RCC 7860 (cell line): Measurements from ENCODE around the gene IRX4.

ENCODE experiments used
- DNase-seq: peaks from one replicate; pipeline ENCODE4 v3.0.0-alpha.2; 2015; ENCODE audit warnings: low spot score
- FAIRE-seq: peaks from 2 replicates; lab custom pipeline; 2012; peaks lifted over from hg19 to GRCh38; lab: Jason Lieb, UNC

Gene IRX4

GRCh38 chr5:1840741-1841521 is 41.8 kb downstream of the IRX4 start:
- no peak for FAIRE-seq
- no peak for DNase-seq

DNA sequence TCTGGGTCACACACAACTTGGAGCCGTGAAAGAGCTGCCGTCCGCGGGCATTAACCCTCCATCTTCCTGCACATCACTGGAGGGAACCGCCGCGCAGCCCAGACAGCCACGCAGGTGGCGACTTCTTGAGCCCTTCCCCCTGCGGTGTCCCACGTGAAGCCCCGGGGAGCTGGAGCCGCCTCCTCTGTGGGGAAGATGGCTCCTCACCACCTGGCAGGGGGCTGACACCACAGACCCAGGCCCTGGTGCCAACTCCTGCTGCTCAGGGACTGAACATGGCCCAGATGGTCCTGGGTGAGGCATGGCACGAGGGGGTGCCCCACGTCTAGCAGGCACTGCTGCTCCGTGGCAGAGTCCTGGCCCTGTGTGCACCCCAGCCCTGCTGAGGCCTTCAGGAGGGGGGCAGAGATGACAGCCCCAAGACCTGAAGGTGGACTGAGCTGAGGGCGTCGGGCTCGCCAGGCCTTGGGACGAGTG is 42.6 kb downstream of the IRX4 start:
- FAIRE-seq = no peak
- DNase-seq = no peak

GRCh38 chr5:1838013-1838412 is 44.7 kb downstream of the IRX4 start:
- DNase-seq (no peak), FAIRE-seq (no peak)

DNA sequence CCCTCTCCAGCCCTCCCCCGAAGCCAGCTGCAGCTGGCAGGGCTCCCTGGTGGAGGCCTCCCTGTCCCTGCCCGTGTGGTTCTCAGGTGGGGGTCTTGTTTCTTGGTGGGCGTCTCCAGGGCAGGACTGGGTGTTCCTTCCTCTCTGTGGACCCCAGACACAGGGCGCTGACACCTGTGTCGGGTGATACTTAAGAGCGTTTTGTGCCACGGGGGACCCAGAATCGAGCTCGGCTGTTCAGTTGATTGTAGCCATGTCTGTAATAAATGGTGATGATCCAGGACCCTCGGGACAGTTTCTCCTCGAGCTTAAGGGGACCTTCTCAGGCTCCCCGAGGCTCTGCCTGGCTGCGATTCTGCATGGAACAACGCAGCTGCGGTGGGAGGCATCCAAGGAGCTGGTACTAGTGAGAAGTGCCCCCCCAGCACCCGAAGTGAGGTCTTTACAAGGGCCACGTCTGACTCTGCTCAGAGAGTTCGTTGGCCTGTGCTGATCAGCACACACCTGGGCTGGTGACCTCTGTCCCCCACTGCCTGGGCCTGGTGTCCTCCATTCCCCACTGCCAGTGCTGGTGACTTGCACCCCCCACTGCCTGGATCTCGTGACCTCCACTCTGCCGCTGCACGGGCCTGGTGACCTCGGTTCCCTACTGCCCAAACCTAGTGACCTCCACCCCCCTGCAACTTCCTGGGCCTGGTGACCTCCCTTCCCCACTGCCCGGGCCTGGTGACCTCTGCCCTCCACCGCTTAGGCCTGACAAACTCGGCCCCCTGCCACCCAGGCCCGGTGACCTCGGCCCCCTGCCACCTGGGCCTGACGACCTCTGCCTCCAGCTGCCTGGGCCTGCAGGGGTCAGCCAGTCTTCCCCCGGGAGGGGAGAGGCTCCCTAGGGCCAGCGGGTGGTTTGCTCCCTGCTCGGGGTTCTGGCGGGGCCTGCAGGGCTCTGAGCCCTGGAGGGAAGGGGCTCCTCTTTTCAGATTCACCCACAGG is 45.5 kb downstream of the IRX4 start:
- DNase-seq (no peak), FAIRE-seq (no peak)

DNA sequence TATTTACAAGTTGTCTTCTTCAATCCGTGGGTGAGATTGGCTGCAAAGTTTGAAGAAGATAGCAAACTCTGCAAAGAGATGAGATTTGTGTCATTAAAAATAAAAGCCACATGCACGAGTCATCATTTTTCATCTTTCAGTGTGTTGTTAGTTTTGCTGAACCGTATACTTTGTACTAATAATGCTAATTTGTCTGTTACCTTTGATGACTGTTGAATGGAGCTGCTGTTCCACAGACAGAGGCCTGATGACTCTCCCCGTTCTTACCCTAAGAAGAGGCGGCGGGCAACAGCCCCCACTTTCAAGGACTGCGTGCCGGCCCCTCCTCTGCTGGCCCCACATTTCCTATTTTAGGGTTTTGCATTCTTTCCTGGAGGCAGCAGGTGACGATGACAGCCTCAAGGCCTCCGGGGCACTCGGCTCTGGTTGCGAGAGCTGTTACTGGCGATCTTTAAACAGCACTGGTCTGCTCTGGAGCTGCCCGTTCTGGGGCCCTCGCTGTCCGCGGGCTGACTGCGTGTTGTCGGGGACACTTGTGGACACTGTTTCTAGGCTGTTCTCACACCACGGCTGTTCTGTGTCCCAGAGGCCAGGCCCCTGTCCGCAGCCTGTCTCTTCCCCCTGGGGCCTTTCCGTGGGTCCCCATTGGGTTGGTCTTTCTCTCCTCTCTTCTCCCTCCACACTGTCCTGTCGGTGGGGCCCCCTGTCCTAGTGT is 46.4 kb downstream of the IRX4 start:
- DNase-seq (no peak), FAIRE-seq (no peak)

GRCh38 chr5:1835431-1835830 is 47.3 kb downstream of the IRX4 start:
- no peak for DNase-seq
- no peak for FAIRE-seq

DNA sequence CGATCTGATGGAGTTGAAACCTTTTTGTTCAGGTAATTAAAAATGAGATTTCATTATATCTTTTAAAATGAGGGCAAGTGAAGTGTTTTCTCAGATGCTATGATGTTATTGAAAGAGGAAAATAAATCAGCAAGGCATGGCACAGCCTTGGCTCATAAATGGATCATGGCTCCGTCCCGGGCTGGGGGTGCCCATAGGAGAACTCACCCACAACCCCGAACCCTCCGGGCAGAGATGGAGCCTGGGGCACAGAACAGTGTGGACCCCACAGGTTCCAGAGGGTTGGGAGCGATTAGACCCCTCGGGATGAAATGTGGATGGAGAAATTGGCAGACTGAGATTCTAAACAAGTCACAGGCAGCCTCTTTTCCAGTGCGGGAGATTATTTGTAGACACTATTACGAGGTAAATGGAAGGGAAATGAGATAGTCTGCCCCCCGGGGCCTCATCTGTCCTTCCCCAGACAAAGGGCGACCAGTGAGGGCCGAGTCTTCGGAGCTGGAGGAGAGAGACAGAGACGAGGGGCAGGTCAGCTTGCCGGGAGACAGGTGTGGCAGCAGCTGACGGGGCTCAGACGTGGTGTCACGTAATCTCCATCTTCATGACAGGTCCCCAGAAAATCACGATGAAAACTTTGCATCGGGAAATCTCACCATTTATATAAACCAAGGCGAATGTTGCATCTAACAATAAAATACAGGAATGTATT is 47.9 kb downstream of the IRX4 start:
- no peak for DNase-seq
- no peak for FAIRE-seq

DNA sequence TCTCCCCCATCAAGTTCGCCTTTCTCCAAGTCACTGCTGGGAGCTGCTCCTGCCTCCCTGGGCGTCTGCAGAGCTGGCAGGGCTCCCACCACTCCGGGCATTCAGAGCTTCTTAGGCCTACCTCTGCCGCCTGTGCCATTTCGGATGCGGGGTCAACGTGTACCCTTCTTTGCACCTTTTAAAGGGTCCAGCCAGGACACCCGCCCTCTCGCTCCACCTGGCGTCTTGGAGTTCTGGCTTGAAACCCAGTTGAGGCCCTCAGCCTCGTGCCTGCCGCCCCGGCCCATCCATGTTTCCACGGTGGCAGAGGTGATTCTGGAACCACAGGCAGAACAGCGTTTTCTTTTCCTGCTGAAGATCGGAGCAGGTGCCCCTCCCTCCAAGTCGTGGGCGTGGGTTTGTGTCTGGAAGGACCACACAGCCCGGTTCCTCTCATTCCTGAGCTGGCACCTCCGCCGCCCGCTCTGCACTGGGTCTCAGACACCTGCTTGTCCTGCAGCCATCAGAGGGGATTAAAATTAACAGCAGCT is 48.6 kb downstream of the IRX4 start:
- FAIRE-seq (no peak), DNase-seq (no peak)

DNA sequence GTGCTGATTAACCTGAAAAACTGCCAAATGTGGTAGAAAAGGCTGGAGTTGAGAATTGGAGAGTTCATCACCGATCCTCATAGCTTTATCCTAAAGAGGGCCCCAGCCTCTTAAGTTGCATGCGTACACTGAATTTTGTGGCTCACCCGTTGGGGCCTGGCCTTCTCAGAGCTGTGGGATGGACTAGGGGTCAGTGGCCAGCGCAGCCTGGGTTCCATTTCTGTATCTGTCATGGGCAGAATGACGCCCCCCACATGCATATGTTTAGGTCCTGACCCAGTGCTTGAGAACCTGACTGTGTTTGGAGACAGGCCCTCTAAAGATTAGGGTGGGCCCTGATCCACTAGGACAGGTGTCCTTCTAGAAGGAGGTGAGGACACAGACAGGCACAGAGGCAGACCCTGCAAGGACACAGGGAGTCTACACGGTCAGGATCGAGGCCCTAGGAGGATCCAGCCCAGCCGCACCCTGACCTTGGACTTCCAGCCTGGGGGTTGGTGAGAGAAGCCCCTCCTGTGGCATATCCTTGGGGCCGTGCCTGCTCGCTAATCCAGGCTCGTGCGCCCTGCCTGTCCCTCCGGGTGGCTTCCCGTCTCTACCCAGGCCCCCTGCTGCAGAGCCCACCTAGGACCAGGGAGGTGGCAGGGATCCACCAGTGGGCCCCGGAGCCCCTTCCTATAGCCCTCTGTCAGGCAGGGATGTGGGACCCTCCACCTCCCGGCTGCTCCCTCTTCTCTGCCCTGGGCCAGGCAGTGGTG is 49.3 kb downstream of the IRX4 start:
- FAIRE-seq = no peak
- no peak for DNase-seq

- no peak for DNase-seq
- FAIRE-seq = no peak
These were observed 50.0 kb downstream of the IRX4 start for GRCh38 chr5:1832511-1833250.

- FAIRE-seq = no peak
- no peak for DNase-seq
These were observed 50.9 kb downstream of the IRX4 start for GRCh38 chr5:1831677-1832313.

DNA sequence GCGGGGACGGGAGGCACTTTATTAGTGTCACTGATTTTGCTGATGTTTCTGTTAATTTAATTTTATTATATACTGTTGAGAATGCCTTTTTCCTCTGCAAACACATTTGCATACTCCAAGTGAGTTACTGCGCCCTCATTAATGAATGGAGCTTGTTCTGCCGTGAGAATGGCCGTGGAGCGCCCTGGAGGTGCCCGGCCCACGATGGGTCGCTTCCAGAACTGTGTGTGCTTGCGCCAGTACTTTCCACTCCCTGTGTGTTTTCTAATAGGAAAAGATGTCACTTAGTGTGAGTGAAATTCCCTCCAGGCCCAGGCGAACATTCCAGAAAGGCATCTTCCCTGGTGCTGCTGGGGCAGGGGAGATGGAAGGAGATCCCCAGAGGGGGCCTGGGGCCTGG is 51.5 kb downstream of the IRX4 start:
- DNase-seq (no peak), FAIRE-seq (no peak)

GRCh38 chr5:1830571-1831228 is 52.0 kb downstream of the IRX4 start:
- no peak for DNase-seq

GRCh38 chr5:1827886-1828397 is 54.8 kb downstream of the IRX4 start:
- DNase-seq (no peak), FAIRE-seq (no peak)

More at GRCh38 chr5:1830571-1831228, 52.0 kb downstream of the IRX4 start:
- FAIRE-seq = no peak
